Measurements from ENCODE around the gene AKAP6. TPM values are rescaled to one million over a fixed set of nuclear protein-coding genes. Genes with fewer than 3 reads are reported as not detected.

AKAP6 gene
- total and polyA plus RNA-seq, 2 of the 8 experiments (the other 6 are each of a cell fraction or from before 2014, with no cell fraction given), result 0.09 to 0.89 TPM

GRCh38 chr14:32574269-32574668, 245.2 kb downstream of the AKAP6 start:
- POLR2A ChIA-PET (ENCODE audit: partially characterized antibody), result no interaction called here
- H2BK20ac ChIP-seq (ENCODE audit: low read length), result no peak overlapping the region
- CTCF ChIA-PET (ENCODE audit: partially characterized antibody), result interaction anchor here (2.3 kb wide), 1 partner anchor 13 kb away, joined by 8 read pairs; no protein-coding TSS in a partner anchor
- H3K79me1 ChIP-seq (ENCODE audit: low read depth, low read length), result no peaks in the 10 kb centered on the region
- H3K27me3 ChIP-seq (replicated peaks in 1 of 4; ENCODE audit: control insufficient read depth in 3 of 4, extremely low read depth in 1 of 4, insufficient read depth in 3 of 4, low read length in 3 of 4), result no peaks in the 10 kb centered on the region
- H3K9me3 ChIP-seq (ENCODE audit: insufficient read depth in 2 of 2, low read depth in 1 of 2, low read length in 1 of 2), result no peaks in the 10 kb centered on the region
- no peak overlapping the region for H4K8ac ChIP-seq (ENCODE audit: extremely low read depth, insufficient read depth, low read length)
- FAIRE-seq (no peak), DNase-seq (ENCODE audit: low read depth in 1 of 2, low spot score in 2 of 2) (no peak)
- no peak overlapping the region for H2BK120ac ChIP-seq (replicated peaks; ENCODE audit: low read depth, low read length)
- no peaks in the 10 kb centered on the region for H3K4me1 ChIP-seq (replicated peaks in 1 of 4; ENCODE audit: control insufficient read depth in 3 of 4, insufficient read depth in 4 of 4, low read length in 3 of 4)
- H2AK5ac ChIP-seq (ENCODE audit: low read depth, low read length), result no peak overlapping the region
- no peak overlapping the region for H3K4me2 ChIP-seq (ENCODE audit: insufficient read depth in 1 of 2, low read depth in 2 of 2, low read length in 2 of 2)
- no peaks in the 10 kb centered on the region for H3K36me3 ChIP-seq (ENCODE audit: control insufficient read depth in 2 of 4, insufficient read depth in 4 of 4, low read length in 3 of 4)
- no peak overlapping the region for H2BK15ac ChIP-seq (ENCODE audit: low read length)
- H2BK12ac ChIP-seq (ENCODE audit: low read depth, low read length), result no peak overlapping the region
- no peaks in the 10 kb centered on the region for H3K79me2 ChIP-seq (ENCODE audit: control insufficient read depth in 1 of 2, insufficient read depth in 2 of 2, low read length in 2 of 2)
- H3K4me3 ChIP-seq (ENCODE audit: extremely low read depth in 1 of 4, insufficient read depth in 2 of 4, low read depth in 3 of 4, low read length in 4 of 4), result no peak overlapping the region
- no peaks in the 10 kb centered on the region for H3K23me2 ChIP-seq (ENCODE audit: low read depth, low read length)
- no peak overlapping the region for H3K9ac ChIP-seq (replicated peaks in 1 of 4; ENCODE audit: extremely low read depth in 1 of 4, low read depth in 3 of 4, low read length in 3 of 4)
- no peak overlapping the region for H2AFZ ChIP-seq (ENCODE audit: low read length)
- H4K91ac ChIP-seq (replicated peaks; ENCODE audit: insufficient read length, low read length), result no peak overlapping the region
- H4K5ac ChIP-seq (ENCODE audit: insufficient read length, low read depth, low read length), result no peak overlapping the region
- H4K20me1 ChIP-seq (replicated peaks in 1 of 2; ENCODE audit: control insufficient read depth in 1 of 2, insufficient read depth in 2 of 2, low read length in 2 of 2), result no peaks in the 10 kb centered on the region
- H3K14ac ChIP-seq (ENCODE audit: insufficient read length), result no peak overlapping the region
- H3K56ac ChIP-seq (replicated peaks; ENCODE audit: insufficient read length, low read depth, low read length), result no peak overlapping the region
- H2BK5ac ChIP-seq (ENCODE audit: low read depth, low read length), result no peak overlapping the region
- WGBS, 2 experiments (ENCODE audit: extremely low coverage in 1 of 2, insufficient coverage in 1 of 2, insufficient read length in 1 of 2, insufficient replicate concordance in 2 of 2, low coverage in 1 of 2, low lambda C conversion rate in 2 of 2, missing lambda C conversion rate in 1 of 2), result 85% methylated on average over 2 of the region's 2 CpGs; no CpG with 5 or more reads in 1 of the 2 experiments
- no peak overlapping the region for H3K27ac ChIP-seq (ENCODE audit: low read depth, low read length)
- H3K18ac ChIP-seq (ENCODE audit: extremely low read depth, low read length), result no peak overlapping the region
- no peak overlapping the region for H3K4ac ChIP-seq (replicated peaks; ENCODE audit: insufficient read length, low read depth, low read length)
- TF ChIP-seq CHD2 (IDR thresholded peaks at IDR 0.05; ENCODE audit: low read length) (no peak), POLR2A (IDR thresholded peaks at IDR 0.05; ENCODE audit: control extremely low read depth in 1 of 2, low read depth in 2 of 2, low read length in 2 of 2) (no peak), RNF2 (IDR thresholded peaks at IDR 0.05; ENCODE audit: borderline replicate concordance, low read depth, low read length, missing control alignments, poor library complexity, severe bottlenecking) (no peak), MAFK (IDR thresholded peaks at IDR 0.05; ENCODE audit: low read depth, low read length) (no peak), TBP (IDR thresholded peaks at IDR 0.05; ENCODE audit: low read depth, low read length) (no peak), EZH2 (IDR thresholded peaks at IDR 0.05; ENCODE audit: low read depth, low read length, severe bottlenecking) (no peak), NRF1 (IDR thresholded peaks at IDR 0.05; ENCODE audit: low read depth, low read length) (no peak), SP4 (IDR thresholded peaks at IDR 0.05; ENCODE audit: low read length) (no peak), FOSL1 (IDR thresholded peaks at IDR 0.05; ENCODE audit: insufficient read depth, low read depth, low read length) (no peak), GABPA (IDR thresholded peaks at IDR 0.05; ENCODE audit: borderline replicate concordance, insufficient read depth, low read length) (no peak)
- H3K23ac ChIP-seq (ENCODE audit: insufficient read length), result no peak overlapping the region
